ENCODE data around the gene PGM2L1.
"Not testable (repeated sequence)": the region's sequence is repeated elsewhere in the genome, so short reads cannot be mapped to it uniquely, and the experiment has no call there.

PGM2L1 gene

DNA sequence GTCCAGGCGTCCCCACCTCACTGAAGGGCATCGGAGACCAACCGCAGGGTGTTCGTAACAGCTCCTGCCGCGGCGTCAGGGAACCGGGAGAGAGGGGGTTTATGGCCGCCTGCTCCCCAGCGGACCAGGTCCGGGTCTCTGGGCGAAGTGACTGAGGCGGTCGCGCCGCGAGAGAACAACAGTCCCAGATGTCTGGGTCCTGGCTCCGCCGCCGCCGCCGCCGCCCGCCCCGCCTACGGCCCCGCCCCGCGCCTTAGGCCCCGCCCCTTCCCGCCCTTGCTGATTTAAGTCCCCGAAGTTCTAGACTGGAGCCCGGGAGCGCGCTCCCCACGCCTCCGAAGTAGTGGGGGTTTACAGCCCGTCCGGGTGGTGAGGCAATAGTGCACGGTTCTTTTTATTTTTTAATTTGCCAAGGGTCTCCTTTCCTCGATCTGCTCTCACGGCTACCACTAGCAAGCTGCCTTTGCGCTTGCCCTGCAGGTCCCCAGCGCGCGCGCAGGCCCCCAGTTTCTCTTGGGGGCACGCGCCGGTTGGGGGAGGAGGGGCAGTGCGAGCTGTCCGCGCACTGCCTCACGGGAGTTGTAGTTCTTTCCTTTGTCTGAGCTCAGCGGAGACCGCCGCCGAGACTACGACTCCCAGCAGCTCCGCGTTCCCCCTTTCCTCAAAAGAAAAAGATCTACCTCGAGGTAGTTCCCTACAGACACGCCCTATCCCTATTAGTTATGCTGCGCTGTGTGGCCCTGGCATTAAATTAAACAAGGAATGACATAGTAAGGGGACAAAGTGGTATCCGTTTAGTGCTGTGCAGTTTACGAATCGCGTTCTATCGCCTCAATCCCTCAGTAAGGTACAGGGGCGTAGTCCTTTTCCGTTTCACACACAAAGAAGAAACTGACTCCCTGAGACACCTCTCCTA is at the start of gene PGM2L1:
PGM2L1 (minus strand) TSS at position 190 of the 916 bp plus-strand sequence. CDS start 272 bp downstream, outside the sequence.
- peak; percentile 95 for DNase-seq

- no peak for DNase-seq
These were observed 49.5 kb upstream of the PGM2L1 start for GRCh38 chr11:74447720-74448119.

DNA sequence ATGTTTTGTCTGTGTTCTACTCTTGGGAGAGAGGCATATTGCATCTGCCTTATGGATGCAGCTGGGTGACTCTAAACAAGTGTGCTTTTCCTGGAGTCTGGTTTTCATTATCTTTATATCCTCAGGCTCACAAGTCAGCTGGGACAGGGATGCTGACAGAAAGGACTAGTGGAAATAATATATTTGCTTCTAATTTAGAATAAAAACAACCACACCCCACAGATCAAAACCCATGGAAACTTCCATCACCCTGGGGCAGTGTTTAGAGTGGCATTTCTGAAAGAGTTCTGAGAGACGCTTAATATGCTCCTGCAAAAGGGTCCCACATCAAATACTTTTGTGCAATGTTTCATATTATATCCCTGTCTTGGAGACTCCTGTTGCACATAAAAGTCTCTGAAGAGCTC is 48.3 kb upstream of the PGM2L1 start:
- no peak for DNase-seq

GRCh38 chr11:74444173-74444826 is 46.1 kb upstream of the PGM2L1 start:
- no peak for DNase-seq

- peak; percentile 93 for DNase-seq
These were observed 45.0 kb upstream of the PGM2L1 start for GRCh38 chr11:74443071-74443864.

DNA sequence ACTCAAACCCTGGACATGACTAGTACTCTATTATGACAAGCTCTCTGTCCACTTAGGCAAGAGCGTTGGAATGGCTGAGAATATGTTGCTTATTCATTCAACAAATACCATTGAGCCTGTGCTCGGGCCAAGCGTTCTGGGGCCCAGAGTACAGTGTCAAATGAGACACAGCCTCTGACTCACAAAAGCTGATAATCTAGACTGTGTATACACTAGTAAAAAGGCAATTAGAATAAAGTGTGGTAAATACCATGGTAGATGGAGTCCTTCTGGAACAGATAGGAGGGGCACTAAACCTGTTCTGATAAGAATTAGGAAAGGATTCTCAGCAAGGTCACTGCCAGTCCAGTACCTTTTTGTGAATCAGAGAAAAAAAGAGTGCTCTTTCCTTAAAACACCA is 44.4 kb upstream of the PGM2L1 start:
- DNase-seq = no peak

- DNase-seq = no peak
These were observed 40.4 kb upstream of the PGM2L1 start for GRCh38 chr11:74438681-74439080.

- no peak for DNase-seq
These were observed 39.3 kb upstream of the PGM2L1 start for GRCh38 chr11:74437441-74438042.

DNA sequence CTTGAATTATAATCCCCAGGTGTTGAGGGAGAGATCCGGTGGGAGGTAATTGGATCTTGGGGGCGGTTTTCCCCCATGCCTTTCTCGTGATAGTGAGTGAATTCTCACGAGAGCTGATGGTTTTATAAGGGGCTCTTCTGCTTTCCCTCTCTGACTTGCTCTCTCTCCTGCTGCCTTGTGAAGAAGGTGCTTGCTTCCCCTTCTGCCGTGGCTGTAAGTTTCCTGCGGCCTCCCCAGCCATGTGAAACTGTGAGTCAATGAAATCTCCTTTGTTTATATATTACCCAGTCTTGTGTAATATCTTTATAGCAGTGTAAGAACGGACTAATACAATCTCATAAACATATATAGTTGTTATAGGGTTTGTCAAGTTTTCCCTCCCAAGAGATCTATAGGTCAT is 36.3 kb upstream of the PGM2L1 start:
- DNase-seq = no peak

GRCh38 chr11:74429205-74429604 is 31.0 kb upstream of the PGM2L1 start:
- DNase-seq = no peak

DNA sequence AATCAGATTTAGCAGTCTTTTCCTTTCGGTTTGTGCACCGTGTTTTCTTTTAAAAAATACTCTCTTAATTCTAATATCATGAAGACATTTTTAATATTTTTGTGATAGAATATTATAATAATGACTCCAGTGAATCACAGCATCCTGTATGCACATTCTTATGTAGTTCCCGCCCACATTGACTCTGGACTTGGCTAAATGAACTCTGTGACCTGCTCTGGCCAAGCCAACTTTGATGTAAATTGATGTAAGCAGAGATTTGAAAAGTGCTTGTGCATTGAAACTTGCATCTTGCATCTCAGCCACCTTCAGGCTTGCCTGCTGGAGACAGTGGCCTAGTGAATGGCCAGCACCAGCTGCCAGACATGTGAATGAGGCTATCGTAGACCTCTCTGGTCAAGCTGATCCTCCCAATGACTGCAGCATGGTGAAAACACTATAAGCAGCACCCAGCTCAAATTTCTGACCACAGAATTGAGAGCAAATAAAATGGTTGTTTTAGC is 29.2 kb upstream of the PGM2L1 start:
- DNase-seq = no peak

DNA sequence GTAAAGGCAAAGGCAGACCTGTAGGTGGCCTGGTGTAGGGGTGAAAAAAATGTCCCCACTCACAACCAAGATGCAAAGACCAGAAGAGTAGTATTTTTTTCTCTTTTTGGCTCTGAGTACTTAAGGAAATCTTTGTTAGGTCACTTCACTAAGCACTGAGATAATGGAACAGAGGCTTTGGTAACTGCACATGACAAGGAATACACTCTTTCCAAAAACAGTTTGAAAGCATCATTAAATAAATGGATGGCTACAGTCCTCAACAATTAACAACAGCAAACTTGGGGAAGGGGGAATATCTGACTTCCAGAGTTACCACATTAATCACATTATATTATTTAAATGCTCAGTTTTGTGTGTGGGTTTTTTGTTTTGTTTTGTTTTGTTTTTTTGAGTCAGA is 26.9 kb upstream of the PGM2L1 start:
- DNase-seq = no peak

DNA sequence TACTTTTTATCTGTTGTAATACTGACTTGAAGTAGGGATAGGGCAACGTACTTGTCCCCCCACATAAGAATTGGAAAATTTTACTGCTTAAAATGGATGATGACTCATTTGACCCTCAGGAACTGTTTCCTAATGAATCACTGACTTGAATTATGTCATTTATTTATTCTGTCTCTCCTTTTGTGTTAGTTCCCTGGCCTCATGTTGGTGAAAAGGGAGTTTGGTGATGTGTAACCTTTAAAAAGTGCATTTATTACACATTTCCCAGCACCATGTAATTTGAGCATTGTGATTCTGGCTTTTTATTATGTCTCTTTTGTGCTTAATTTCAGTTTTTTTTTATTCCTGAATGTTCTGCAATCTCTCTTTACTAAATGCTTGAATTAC is 20.3 kb upstream of the PGM2L1 start:
- DNase-seq = peak; percentile 85

DNA sequence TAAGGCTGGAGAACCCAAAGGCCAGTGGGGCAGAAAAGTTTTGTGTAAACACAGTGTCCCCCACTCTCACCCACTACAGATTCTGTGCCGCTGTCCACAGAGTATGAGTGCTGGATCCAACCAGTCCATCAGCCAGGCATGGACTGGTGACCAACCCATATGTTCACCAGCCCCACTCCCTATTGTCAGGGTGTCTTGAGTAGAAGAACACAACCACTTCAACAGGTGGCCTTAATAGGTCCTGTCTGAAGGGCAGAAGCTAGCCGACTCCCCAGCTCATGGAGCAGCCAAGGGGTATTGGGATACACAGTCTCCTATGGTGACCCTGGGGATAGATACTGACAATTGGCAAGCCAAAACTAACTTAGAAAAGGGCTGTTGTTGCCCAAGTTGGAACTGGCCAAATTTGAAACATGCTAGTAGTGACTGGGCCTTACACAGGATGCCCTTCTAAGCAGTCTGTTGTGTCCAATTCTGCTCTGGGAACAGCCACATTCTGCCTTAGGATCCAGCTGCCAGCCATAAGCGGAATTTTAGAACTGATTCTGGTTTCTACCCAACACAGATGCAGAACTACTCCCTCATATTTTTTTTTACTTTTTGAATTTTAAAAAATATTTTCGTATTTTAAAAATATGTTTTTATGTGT is 19.8 kb upstream of the PGM2L1 start:
- DNase-seq = no peak

DNA sequence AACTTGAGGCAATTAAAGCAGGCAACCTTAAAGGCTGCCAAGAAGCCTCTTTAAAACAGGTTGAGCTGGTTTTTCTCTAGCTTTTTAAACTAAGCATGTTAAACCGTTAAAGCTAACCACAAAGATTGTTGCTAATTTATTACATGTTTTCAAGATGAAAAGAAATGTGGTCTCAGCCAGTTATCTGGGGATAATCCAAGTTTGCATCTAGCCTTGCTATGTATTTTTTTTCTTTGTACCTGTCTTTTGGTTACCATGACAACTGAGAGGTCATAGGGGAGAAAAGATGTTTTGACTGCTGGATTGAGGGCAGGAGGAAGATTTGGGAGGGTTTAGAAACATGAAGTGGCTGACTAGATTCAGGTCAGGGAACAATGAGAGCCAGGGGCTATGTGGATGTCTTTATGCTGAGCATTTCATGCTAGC is 19.2 kb upstream of the PGM2L1 start:
- DNase-seq = peak; percentile 75

DNA sequence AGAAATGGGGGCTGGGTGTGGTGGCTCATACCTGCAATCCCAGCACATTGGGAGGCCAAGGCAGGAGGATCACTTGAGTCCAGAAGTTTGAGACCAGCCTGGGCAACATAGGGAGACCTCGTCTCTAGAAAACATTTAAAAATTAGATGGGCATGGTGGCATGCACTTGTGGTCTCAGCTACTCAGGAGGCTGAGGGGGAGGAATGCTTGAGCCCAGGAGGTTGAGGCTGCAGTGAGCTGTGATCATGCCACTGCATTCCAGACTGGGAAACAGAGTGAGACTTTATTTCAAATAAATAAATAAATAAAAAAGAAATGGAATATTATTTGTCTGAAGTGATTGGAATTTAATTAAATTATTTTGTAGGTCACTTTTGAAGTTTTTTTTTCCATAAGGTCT is 18.7 kb upstream of the PGM2L1 start:
- not testable (repeated sequence) for DNase-seq

GRCh38 chr11:74412733-74413359 is 14.6 kb upstream of the PGM2L1 start:
- DNase-seq = no peak

GRCh38 chr11:74412321-74412720 is 14.1 kb upstream of the PGM2L1 start:
- DNase-seq = no peak

DNA sequence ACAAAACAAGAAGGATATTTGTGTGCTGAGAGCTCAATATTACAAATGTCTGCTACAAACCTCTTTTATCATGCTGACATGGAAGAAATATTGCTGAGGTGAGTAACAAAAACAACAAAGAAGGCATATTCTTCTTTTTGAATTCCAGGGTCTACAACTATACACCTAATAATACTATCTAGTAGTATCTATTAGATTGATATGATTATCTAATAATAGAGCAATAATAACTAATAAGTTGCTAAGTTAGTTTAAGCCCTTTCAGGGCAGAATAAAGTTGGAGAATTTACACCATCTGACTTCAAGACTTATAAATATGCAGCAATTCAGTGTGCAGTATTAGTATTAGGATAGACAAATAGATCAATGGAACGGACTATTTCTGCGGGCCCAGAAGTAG is 11.4 kb upstream of the PGM2L1 start:
- DNase-seq = no peak

DNA sequence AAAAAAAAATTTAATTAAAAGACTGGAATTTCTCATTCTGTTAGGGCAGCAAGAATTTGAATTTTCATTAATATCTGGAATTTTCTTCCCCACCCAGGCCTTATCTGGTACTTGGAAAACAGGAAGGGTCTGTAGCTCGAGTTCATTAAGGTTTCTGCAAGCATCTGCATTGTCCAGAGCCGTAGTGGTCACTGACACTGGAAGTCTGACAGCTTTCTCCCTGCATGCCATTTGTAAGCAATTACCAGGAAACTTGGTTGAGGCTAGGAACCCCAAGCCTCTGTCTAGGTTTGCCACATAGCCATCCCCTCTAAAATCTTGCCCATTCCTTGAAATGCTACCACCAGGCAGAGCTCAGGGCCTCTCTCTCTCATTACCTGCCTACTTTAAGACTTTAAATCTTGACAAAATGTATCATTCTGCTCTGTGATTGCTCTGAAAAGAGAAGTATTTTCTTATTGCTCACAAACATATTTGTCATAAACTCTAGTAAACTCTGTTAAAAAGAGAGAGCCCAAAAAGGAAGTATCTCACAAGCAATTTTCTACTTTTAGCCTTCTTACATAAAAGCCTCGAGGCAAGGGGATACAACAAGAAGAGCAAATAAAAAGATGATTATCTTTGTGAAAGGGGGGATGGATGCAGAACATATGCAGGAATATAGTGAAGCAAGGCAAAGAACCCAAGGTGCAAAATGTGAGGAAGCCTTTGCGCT is 5.5 kb upstream of the PGM2L1 start:
- no peak for DNase-seq

GRCh38 chr11:74400606-74401005 is 2.4 kb upstream of the PGM2L1 start:
- no peak for DNase-seq
